ENCODE data around the gene TAF4.

GRCh38 chr20:62111148-62111547 is 45.5 kb upstream of the TAF4 start:
- TF ChIP-seq CTCF (IDR thresholded peaks at IDR 0.05) (no peak), POLR2A (IDR thresholded peaks at IDR 0.05) (no peak), POLR2AphosphoS5 (IDR thresholded peaks at IDR 0.05; ENCODE audit: insufficient read depth in 1 of 2, low read depth in 1 of 2) (no peak)

All from vagina (tissue), 2 donors.